ENCODE measurements around the gene PEX1. TPM values are rescaled to one million over a fixed set of nuclear protein-coding genes. Genes with fewer than 3 reads are reported as not detected.

PEX1 gene
- total and polyA plus RNA-seq, 2 experiments from 2014 or later = 22.5 to 25.4 TPM

DNA sequence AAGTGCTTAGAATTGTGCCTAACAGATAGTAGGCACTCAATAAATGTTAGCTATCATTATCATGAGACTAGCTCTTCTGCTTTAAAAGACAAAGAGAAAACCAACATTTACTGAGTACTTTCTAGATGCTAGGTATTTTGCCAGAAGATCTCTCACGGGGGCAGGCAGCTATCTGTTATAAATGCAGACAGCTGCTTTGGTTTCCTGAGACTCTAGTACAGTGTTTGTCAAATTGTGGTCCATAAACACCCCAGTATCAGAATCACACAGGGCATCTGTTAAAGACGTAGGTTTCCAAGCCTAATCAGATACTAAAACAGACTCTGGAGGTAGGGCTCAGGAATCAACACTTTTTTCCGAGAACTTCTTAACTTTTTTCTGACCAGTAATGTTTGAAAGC lies 48.0 kb upstream of the PEX1 start (continued):
- TF ChIP-seq, protein P1, sequence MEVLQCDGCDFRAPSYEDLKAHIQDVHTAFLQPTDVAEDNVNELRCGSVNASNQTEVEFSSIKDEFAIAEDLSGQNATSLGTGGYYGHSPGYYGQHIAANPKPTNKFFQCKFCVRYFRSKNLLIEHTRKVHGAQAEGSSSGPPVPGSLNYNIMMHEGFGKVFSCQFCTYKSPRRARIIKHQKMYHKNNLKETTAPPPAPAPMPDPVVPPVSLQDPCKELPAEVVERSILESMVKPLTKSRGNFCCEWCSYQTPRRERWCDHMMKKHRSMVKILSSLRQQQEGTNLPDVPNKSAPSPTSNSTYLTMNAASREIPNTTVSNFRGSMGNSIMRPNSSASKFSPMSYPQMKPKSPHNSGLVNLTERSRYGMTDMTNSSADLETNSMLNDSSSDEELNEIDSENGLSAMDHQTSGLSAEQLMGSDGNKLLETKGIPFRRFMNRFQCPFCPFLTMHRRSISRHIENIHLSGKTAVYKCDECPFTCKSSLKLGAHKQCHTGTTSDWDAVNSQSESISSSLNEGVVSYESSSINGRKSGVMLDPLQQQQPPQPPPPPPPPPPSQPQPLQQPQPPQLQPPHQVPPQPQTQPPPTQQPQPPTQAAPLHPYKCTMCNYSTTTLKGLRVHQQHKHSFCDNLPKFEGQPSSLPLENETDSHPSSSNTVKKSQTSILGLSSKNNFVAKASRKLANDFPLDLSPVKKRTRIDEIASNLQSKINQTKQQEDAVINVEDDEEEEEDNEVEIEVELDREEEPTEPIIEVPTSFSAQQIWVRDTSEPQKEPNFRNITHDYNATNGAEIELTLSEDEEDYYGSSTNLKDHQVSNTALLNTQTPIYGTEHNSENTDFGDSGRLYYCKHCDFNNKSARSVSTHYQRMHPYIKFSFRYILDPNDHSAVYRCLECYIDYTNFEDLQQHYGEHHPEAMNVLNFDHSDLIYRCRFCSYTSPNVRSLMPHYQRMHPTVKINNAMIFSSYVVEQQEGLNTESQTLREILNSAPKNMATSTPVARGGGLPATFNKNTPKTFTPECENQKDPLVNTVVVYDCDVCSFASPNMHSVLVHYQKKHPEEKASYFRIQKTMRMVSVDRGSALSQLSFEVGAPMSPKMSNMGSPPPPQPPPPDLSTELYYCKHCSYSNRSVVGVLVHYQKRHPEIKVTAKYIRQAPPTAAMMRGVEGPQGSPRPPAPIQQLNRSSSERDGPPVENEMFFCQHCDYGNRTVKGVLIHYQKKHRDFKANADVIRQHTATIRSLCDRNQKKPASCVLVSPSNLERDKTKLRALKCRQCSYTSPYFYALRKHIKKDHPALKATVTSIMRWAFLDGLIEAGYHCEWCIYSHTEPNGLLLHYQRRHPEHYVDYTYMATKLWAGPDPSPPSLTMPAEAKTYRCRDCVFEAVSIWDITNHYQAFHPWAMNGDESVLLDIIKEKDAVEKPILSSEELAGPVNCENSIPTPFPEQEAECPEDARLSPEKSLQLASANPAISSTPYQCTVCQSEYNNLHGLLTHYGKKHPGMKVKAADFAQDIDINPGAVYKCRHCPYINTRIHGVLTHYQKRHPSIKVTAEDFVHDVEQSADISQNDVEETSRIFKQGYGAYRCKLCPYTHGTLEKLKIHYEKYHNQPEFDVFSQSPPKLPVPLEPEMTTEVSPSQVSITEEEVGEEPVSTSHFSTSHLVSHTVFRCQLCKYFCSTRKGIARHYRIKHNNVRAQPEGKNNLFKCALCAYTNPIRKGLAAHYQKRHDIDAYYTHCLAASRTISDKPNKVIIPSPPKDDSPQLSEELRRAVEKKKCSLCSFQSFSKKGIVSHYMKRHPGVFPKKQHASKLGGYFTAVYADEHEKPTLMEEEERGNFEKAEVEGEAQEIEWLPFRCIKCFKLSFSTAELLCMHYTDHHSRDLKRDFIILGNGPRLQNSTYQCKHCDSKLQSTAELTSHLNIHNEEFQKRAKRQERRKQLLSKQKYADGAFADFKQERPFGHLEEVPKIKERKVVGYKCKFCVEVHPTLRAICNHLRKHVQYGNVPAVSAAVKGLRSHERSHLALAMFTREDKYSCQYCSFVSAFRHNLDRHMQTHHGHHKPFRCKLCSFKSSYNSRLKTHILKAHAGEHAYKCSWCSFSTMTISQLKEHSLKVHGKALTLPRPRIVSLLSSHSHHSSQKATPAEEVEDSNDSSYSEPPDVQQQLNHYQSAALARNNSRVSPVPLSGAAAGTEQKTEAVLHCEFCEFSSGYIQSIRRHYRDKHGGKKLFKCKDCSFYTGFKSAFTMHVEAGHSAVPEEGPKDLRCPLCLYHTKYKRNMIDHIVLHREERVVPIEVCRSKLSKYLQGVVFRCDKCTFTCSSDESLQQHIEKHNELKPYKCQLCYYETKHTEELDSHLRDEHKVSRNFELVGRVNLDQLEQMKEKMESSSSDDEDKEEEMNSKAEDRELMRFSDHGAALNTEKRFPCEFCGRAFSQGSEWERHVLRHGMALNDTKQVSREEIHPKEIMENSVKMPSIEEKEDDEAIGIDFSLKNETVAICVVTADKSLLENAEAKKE (CRISPR knock-in tag; IDR thresholded peaks at IDR 0.05) = no peak
- TF ChIP-seq EZH2 (IDR thresholded peaks at IDR 0.05; ENCODE audit: low read depth, unreplicated experiment) (no peak), ZNF114 (CRISPR knock-in tag; IDR thresholded peaks at IDR 0.05) (no peak), NANOG (IDR thresholded peaks at IDR 0.05; ENCODE audit: borderline replicate concordance) (no peak), CREB1 (CRISPR knock-in tag; IDR thresholded peaks at IDR 0.05; ENCODE audit: low read depth) (no peak)

DNA sequence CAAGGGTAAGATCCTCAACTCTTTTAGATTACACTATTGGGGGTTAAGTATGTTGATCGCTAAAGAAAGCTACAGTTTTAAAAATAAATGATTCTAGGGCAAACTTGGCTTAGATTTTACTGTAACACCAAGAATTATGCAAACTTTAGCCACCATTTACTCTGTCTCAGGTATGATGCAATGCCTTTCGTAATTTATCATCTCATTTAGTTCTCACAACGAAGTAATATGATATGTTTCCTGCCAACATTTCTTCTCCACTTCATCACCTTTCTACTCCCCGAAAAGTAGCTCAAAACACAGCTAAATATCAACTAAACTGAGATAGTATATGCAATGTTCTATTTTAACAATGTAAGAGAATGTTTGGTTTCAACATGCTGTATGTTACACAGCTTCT lies 40.8 kb upstream of the PEX1 start:
- no peak for ATAC-seq
- H3K9me2 ChIP-seq (ENCODE audit: insufficient read depth) = no peaks in the 10 kb centered on the region
- H3K27ac ChIP-seq (ENCODE audit: low read depth) = no peak overlapping the region
- Mint-ChIP-seq H3K27ac (no peak overlapping the region), H3K4me3 (no peak overlapping the region), H3K4me1 (no peaks in the 10 kb centered on the region; the same call in 1 of the 3 replicates), H3K9me3 (no peaks in the 10 kb centered on the region), H3K36me3 (ENCODE audit: low read depth) (peaks cover 44% of the 10 kb centered on the region), H3K27me3 (ENCODE audit: insufficient read depth, low read depth, poor library complexity) (no peaks in the 10 kb centered on the region)
- H2AFZ ChIP-seq = no peak overlapping the region
- DNase-seq (ENCODE audit: low spot score) = no peak
- no peak overlapping the region for H3K4me3 ChIP-seq
- H3K4me1 ChIP-seq (ENCODE audit: insufficient read depth) = no peaks in the 10 kb centered on the region
- 0 out of 2 replicates have a peak, but pooled peaks cover 3% of the 10 kb centered on the region for H3K79me2 ChIP-seq (replicated peaks; ENCODE audit: insufficient read depth)
- no peaks in the 10 kb centered on the region for H3K27me3 ChIP-seq (ENCODE audit: insufficient read depth)
- no peak overlapping the region for H3K4me2 ChIP-seq
- H3K36me3 ChIP-seq (ENCODE audit: insufficient read depth) = peaks cover 16% of the 10 kb centered on the region; the same call in 1 of the 2 replicates
- no peaks in the 10 kb centered on the region for H3F3A ChIP-seq (replicated peaks; ENCODE audit: low read depth)
- no peaks in the 10 kb centered on the region; the same call in none of the 2 replicates for H4K20me1 ChIP-seq (replicated peaks; ENCODE audit: insufficient read depth)
- TF ChIP-seq STAT1 (IDR thresholded peaks at IDR 0.05; ENCODE audit: unreplicated experiment) = no peak
- TF ChIP-seq, protein P1 (CRISPR knock-in tag; IDR thresholded peaks at IDR 0.05) = no peak
- no peak for TF ChIP-seq CREB1 (CRISPR knock-in tag; IDR thresholded peaks at IDR 0.05; ENCODE audit: low read depth)
- TF ChIP-seq ZNF114 (CRISPR knock-in tag; IDR thresholded peaks at IDR 0.05) = no peak
- no peak for TF ChIP-seq EZH2phosphoT487 (IDR thresholded peaks at IDR 0.05; ENCODE audit: unreplicated experiment)

All from GM23338 (cell line).